ENCODE measurements around the gene ATP13A4. TPM values are rescaled to one million over a fixed set of nuclear protein-coding genes. Genes with fewer than 3 reads are reported as not detected.

The ATP13A4 gene
- polyA plus RNA-seq, 1 donor from 2014 or later = 6.2 TPM

- no peaks in the 10 kb centered on the region for H3K9me2 ChIP-seq (ENCODE audit: insufficient read depth, low read length)
- no peaks in the 10 kb centered on the region for H4K20me1 ChIP-seq (ENCODE audit: insufficient read depth)
- no peak overlapping the region for H3K9ac ChIP-seq (ENCODE audit: low read length)
- no peaks in the 10 kb centered on the region for H3K27me3 ChIP-seq (ENCODE audit: insufficient read depth, low read depth, low read length)
- no peaks in the 10 kb centered on the region for H3F3A ChIP-seq (ENCODE audit: insufficient read depth, low read length, poor library complexity, severe bottlenecking)
- no peak overlapping the region for H3K4me3 ChIP-seq (ENCODE audit: low read length)
- no peak overlapping the region for H3K4me2 ChIP-seq (ENCODE audit: low read length)
- TF ChIP-seq MXI1 (conservative IDR thresholded peaks at IDR 0.05; ENCODE audit: poor library complexity, severe bottlenecking) (no peak), POLR2AphosphoS5 (IDR thresholded peaks at IDR 0.05) (no peak)
- no peaks in the 10 kb centered on the region for H3K36me3 ChIP-seq (ENCODE audit: insufficient read depth, low read length)
- no peak overlapping the region for H2AFZ ChIP-seq (ENCODE audit: low read depth, low read length)
- H3K79me2 ChIP-seq (replicated peaks; ENCODE audit: insufficient read depth, low read length) = no peaks in the 10 kb centered on the region
- H3K27ac ChIP-seq (ENCODE audit: low read length) = no peak overlapping the region
- H3K9me3 ChIP-seq (ENCODE audit: low read length) = no peaks in the 10 kb centered on the region
These were observed 6.3 kb downstream of the ATP13A4 start for GRCh38 chr3:193548406-193548805.

- Histone ChIP-seq H3K27ac (ENCODE audit: low read length) (no peak overlapping the region), H3K4me2 (ENCODE audit: low read length) (no peak overlapping the region), H3K9ac (ENCODE audit: low read length) (no peak overlapping the region), H3K27me3 (ENCODE audit: insufficient read depth, low read depth, low read length) (no peaks in the 10 kb centered on the region), H3K9me3 (ENCODE audit: low read length) (no peaks in the 10 kb centered on the region), H3K79me2 (replicated peaks; ENCODE audit: insufficient read depth, low read length) (no peaks in the 10 kb centered on the region), H3K36me3 (ENCODE audit: insufficient read depth, low read length) (no peaks in the 10 kb centered on the region), H2AFZ (ENCODE audit: low read depth, low read length) (no peak overlapping the region), H3F3A (ENCODE audit: insufficient read depth, low read length, poor library complexity, severe bottlenecking) (no peaks in the 10 kb centered on the region), H3K9me2 (ENCODE audit: insufficient read depth, low read length) (no peaks in the 10 kb centered on the region), H4K20me1 (ENCODE audit: insufficient read depth) (no peaks in the 10 kb centered on the region), H3K4me3 (ENCODE audit: low read length) (no peak overlapping the region)
- TF ChIP-seq CTCF (IDR thresholded peaks at IDR 0.05; ENCODE audit: poor library complexity, severe bottlenecking) (no peak), MXI1 (conservative IDR thresholded peaks at IDR 0.05; ENCODE audit: poor library complexity, severe bottlenecking) (no peak), TAF1 (IDR thresholded peaks at IDR 0.05; ENCODE audit: low read depth) (no peak), SMC3 (conservative IDR thresholded peaks at IDR 0.05; ENCODE audit: poor library complexity) (no peak), RAD21 (conservative IDR thresholded peaks at IDR 0.05) (no peak), EP300 (conservative IDR thresholded peaks at IDR 0.05; ENCODE audit: poor library complexity, severe bottlenecking) (no peak), EZH2 (IDR thresholded peaks at IDR 0.05; ENCODE audit: borderline replicate concordance, insufficient read depth, low read length, poor library complexity, severe bottlenecking) (no peak), POLR2AphosphoS5 (IDR thresholded peaks at IDR 0.05) (no peak)
These were observed 8.6 kb downstream of the ATP13A4 start for GRCh38 chr3:193546129-193546528.

- no peak overlapping the region for H3K9ac ChIP-seq (ENCODE audit: low read length)
- no peak overlapping the region for H3K4me2 ChIP-seq (ENCODE audit: low read length)
- H4K20me1 ChIP-seq (ENCODE audit: insufficient read depth) = no peaks in the 10 kb centered on the region
- H3K4me3 ChIP-seq (ENCODE audit: low read length) = no peak overlapping the region
- no peaks in the 10 kb centered on the region for H3K9me2 ChIP-seq (ENCODE audit: insufficient read depth, low read length)
- H3K27me3 ChIP-seq (ENCODE audit: insufficient read depth, low read depth, low read length) = no peaks in the 10 kb centered on the region
- no peaks in the 10 kb centered on the region for H3K79me2 ChIP-seq (replicated peaks; ENCODE audit: insufficient read depth, low read length)
- H3K27ac ChIP-seq (ENCODE audit: low read length) = no peak overlapping the region
- no peaks in the 10 kb centered on the region for H3F3A ChIP-seq (ENCODE audit: insufficient read depth, low read length, poor library complexity, severe bottlenecking)
- no peaks in the 10 kb centered on the region for H3K9me3 ChIP-seq (ENCODE audit: low read length)
- no peak overlapping the region for H2AFZ ChIP-seq (ENCODE audit: low read depth, low read length)
- no peaks in the 10 kb centered on the region for H3K36me3 ChIP-seq (ENCODE audit: insufficient read depth, low read length)
- TF ChIP-seq REST (IDR thresholded peaks at IDR 0.05; ENCODE audit: borderline replicate concordance) (no peak), CTCF (IDR thresholded peaks at IDR 0.05; ENCODE audit: poor library complexity, severe bottlenecking) (no peak), RAD21 (conservative IDR thresholded peaks at IDR 0.05) (no peak), MXI1 (conservative IDR thresholded peaks at IDR 0.05; ENCODE audit: poor library complexity, severe bottlenecking) (no peak), SMC3 (conservative IDR thresholded peaks at IDR 0.05; ENCODE audit: poor library complexity) (no peak), TAF1 (IDR thresholded peaks at IDR 0.05; ENCODE audit: low read depth) (no peak), EZH2 (IDR thresholded peaks at IDR 0.05; ENCODE audit: borderline replicate concordance, insufficient read depth, low read length, poor library complexity, severe bottlenecking) (no peak), EP300 (conservative IDR thresholded peaks at IDR 0.05; ENCODE audit: poor library complexity, severe bottlenecking) (no peak), POLR2AphosphoS5 (IDR thresholded peaks at IDR 0.05) (no peak)
These were observed 9.4 kb downstream of the ATP13A4 start for GRCh38 chr3:193545304-193545703.
